CD4-positive, alpha-beta T cell treated with Interleukin-4 for 1 hour (primary cell): ENCODE data around the gene MMP24OS.

Experiments
- DNase-seq, 2 donors: peaks; one replicate each; pipeline ENCODE4 v3.0.0-alpha.2; 2020 to 2022

MMP24OS gene

DNA sequence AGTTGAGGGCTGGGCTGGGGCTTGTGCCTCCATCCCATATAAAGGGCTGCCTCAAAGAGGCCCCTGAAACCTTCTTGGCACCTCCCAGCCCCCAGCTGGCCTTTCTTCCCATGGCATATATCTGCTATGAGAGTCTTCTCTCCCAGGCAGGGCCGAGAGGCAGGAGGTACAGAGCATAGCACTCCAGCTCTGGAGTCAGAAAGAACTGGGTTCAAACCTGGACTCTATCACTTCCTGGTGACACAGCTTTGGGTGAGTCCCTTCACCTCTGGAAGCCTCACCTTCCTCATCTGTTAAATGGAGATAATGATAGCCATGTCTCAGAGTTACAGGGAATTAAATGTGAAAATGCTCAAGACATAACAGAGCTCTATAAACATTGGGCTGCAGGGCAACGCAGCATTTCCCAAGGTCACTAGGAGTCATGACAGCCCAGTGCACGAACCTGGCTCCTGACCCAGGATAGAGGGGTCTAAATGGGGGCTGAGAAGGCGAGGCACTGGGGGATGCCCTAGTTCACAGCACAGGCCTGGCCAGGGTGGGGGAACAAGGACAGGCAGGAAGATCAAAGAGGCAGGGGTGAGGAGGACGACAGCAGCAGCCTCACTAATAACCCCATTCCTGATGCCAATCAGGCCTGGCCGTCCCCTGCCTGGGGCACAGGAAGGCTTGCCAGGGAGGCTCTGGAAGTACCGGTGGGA is 12.4 kb upstream of the MMP24OS start:
- DNase-seq, result no peak

DNA sequence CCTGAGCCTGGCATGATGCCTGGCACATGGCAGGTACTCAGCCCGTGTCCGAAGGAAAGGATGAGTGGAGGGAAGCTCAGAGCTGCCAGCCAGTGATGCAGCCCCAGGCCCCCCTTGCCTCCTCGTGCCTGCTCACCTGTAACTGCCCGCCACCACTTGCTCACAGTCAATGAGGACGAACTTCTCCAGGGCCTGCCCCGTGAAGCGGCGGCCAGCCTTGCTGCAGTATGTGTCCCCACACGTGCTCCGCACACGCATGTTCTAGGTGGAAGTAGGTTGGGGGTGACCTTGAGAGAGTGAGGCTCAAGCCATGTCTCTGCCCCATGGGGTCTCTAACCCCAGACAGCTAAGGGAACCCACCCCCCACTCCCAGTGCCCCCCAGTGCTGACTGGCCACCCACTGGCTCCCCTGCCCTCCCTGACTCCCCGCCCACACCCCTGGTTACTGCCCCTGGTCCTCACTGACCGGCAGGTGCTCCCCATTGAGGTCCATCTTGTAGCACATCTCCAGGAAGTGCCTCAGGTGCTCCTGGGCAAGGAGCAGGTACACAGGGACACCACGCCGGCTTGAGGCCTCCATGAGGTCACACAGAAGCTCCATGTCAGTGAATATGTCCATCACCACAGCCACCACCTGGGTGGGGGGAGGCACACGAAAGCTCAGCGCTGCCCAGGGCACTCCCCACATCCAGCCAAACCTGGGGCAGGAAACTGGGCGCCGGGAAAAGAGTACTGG is 10.6 kb upstream of the MMP24OS start:
- no peak for DNase-seq

DNA sequence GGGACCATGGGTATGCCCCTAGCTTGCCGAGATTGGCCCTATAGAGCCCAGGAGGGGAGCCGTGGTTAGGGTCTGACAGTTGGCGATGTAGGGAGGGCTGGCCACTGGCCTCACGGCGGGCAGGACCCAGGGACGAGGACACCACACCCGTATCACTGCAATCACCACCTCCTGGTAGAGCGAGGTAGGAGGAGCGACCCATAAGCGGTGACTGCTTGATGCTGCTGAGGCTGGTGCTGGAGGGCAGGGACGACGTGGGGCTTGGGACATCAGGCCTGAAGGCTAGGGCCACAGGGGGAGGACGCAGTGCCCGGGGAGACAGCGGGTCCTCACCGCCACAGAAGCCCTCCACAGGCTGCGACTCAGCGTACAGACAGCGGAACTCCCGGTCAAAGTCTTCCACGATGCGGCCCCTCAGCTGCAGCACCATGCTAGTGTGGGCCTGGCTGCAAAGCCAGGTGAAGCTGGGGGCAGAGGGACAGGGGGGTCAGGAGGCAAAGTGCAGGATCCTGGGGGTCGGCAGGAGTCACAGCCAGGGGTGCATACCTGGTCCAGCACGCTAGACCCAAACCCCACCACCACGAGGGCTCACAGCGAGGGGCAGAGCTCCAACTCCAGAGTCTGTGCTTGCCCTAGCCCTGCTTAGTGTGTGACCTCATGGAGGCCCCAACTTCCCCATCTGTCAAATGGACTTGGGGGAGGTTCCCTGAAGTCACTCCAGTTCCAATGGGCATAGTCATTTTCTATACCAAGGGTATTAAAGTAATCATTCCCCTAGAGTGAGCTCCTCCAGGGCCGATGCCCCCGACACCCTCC is 9.8 kb upstream of the MMP24OS start:
- DNase-seq, result no peak

DNA sequence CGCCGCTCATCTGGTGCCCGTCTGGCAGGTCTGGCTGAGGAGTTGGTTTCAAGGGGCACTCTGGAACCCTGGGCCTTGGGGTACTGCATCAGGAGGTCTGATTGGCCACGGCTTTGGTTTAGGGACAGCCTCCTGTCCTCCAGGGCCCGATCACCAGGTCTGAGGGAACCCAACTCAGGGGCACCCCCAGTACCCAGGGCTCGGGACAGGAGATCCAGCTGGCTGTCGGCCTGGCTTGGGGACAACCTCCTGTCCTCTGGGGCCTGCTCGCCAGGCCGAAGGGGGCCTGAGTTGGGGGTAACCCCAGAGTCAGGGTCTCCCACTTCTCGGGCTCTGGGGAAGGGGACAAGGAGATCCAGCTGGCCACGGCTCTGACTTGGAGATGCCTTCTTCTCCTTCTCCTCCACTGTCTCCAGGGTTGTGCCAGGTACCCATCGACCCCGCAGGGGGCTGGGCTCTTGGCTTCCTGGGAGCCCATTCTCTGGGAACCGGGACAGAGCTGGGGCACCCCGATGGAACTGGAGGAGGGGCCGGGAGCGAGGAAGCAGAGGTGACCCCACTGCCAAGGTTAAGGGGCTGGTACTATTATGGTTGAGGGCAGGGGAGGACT is 9.1 kb upstream of the MMP24OS start:
- no peak for DNase-seq

DNA sequence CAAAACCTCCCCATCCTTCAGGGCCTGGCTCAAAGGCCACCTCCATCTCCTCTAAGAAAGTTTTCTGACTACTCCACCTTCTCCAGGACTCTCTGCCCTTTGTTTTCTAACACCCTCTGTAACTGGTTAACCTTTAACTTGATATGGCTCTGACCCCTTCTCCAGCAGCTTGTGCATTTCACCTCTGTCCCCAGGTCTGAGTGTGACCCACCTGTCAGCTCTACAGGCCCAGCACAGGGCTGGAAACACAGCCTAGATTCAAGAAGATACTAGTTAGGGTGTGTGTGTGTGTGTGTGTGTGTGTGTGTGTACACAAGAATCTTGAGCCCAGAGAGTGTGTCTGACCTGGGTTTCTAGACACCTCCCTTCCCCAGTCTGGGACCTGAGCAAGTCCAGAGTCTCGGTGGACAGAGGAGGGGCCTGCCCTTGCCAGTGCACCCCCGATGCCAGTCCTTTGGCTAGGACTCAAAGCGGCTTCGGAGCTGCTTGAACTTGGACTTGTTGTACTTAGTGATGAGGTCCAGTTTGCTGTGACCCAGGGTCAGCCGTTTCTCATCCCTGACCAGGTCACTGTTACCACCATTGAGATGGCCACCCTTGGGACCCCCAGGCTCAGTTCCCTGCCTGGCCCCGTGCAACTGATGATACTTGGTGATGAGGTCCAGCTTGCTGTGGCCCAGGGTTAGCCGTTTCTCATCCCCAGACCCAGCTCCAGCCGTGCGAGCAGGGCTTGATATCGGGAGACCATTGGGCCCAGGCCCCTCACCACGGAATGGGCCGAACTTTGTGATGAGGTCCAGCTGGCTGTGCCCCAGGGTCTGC is 8.4 kb upstream of the MMP24OS start:
- DNase-seq, result no peak

DNA sequence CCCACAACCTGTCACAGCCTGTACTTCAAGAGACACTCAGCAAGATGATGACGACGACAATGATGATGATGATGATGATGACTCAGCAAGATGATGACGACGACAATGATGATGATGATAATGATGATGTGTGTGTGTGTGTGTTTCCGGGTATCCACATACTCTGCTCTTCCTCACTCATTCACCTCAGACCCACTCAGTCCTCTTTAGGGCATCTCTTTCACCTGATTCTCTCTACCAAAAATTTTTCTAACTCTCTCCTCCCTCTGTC is 7.8 kb upstream of the MMP24OS start:
- no peak for DNase-seq

DNA sequence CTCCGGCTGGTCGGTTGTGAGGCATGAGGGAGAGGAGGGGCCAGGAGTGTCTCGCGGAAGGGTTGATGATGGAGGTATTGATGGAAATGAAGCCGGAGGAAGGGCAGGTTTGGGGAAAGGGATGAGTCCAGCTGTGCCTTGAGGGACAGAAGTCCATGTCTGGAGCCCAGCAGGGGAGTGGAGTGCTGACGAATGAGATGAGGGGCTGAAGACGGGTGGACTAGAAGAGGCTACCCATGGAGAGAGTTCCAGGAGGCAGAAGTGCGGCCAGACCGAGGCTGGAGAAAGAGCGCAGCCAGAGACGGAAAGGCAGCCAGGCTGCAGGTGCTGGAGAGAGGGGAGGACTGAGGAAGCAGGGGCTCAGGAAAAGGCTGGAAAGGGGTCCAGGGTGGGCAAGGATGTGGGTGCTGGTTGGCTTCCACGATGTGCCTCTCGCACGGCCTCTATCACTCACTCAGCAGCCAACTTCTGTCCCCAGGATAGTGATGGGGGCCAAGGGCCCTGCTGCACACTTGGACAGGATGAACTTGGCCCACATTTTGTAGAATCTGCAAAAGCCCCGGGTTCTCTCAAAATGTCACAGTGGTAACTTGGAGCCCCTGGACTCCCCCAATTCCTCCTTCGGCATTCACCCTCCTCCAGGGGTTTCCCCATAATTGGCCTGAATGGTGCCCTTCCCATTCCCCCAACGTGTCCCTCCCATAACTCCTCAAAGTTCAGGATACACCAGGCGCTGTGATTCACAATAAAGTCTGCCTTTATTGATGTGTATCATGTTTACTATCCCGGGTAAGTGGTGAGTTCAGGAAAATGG is 7.3 kb upstream of the MMP24OS start:
- no peak for DNase-seq

DNA sequence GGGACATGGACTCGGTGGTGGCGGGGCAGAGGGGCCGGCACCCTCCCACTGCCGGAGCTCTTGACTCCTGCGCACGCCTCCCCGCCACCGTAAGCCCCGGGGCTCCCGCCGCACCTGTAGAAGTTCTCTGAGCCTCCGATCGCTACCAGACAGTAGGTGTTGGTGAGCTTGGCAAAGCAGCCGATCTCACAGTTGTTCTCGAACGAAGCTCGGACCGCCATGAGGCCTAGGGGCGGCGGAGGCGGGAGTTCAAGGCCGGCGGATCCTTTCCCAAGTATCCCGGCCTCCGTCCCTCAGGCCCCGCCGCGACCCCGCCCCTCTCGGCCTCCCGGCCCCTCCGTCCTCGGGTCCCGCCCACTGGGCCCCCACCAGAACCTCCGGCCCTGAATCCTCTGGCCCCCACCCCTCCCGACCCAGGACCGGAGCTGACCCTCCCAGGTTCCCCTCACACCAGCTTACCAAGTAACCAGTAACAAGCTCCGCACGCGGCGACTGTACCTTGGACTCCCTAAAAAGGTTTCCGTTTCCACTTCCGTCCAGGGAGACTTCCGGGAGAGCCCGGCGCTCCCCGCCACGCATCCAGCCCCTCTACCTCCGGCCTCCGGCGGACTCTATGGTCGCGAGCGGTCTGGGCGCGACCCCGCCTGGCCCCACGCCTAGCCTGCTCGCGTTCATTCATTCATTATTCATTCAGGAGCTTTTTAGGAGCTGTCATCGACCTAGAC is 6.5 kb upstream of the MMP24OS start, which contains the start of gene EIF6:
Gene EIF6, minus strand, starts transcription at position 506 of the 725 bp plus-strand sequence. Its CDS starts 285 bp downstream, at position 221.
- peak; percentile 81 to 83 for DNase-seq

DNA sequence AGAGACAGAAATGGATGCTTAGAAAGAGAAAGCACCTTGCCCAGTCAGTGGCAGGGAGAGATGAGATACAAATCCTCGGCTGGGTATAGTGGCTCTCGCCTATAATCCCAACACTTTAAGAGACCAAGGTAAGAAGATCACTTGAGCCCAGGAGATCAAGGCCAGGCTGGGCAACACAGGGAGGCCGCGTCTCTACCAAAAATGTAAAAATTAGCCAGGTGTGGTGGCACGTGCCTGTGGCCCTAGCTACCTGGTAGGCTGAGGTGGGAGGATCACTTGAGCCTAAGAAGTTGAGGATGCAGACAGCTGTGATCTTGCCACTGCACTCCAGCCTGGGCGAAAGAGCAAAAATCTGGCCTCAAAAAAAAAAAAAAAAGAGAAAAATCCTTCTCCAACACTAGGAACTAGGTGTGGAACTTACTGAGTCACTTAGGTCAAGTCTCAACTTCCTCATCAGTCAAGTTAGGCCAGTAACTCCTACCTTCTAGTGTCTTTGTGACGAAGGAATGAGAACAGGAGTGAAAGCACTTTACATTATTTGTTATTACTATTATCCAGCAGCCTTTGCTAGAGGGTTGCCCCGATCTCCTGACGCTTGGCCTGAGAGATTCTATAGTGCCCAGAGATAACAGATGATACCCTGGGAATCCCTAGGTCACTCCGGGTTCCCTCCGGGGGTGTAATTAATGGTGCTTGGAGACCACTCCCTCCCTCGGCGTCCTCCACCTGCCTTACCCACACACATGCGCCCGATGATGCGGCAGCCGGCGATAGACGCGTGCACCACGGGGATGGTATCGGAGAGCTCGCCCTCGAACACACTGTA is 5.7 kb upstream of the MMP24OS start:
- no peak for DNase-seq

DNA sequence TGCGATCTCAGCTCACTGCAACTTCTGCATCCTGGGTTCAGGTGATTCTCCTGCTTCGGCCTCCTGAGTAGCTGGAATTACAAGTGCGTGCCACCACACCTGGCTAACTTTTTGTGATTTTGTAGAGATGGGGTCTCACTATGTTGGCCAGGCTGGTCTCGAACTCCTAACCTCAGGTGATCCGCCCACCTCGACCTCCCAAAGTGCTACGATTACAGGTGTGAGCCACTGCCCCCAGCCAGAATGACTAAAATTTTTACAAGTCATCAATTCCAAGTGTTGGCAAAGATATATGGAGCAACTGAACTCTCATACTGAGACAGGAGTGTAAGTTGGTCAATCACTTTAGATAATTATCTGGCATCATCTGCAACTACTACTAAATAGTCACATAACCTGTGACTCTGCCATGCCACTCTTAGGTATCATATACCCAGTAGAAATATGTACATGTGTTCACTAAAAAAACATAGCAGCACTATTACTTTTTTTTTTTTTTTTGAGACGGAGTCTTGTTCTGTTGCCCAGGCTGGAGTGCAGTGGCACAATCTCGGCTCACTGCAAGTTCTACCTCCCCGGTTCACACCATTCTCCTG is 3.7 kb upstream of the MMP24OS start:
- DNase-seq, result no peak

DNA sequence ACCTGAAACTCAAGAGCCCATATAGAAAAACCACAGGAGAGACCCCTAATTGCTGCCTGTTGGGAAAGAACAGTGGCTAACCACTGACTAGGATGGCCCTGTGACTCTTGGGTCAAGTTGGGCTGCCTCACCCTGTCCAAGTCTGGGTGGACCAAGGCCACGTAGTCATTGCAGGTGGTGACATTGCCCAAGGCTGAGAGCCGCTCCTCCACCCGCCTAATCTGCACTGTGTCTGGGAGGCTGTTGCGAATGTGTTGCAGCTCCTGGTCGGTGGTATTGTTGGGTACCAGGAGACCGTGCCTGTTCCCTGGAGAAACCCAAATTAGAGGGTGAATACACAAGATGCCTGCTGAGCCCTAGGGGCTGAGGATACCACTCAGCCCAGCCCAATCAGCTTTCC is 2.6 kb upstream of the MMP24OS start:
- DNase-seq, result no peak

DNA sequence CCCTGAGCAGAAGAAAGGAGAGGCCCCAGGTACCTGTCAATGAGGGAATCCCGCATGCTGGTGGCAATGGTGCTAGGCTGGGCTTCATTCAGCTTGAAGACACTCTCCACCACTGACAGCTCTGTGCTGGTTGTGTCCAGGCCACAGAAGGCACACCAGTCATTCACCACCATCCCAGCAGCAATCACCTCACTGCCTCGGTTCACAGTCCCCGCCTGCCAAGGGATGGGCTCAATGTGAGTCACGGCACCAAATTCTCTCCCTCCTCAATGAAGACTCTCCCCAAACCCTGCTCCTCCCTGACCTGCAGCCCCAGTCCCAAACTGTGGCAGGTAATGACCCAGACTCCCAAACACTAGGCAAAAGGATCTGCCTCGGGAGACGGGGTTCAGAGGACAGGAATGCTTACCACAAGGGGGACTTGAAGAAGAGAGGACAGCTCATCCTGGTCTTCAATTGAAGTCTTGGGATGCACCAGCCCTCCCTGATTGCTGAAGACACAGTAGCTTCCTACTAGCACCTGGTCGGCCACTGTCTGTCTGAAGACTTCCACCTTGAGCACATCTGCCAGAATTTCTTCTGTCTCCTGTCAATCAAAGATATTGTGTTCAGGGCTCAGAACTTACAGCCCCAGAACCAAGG is 1.7 kb upstream of the MMP24OS start:
- no peak for DNase-seq

DNA sequence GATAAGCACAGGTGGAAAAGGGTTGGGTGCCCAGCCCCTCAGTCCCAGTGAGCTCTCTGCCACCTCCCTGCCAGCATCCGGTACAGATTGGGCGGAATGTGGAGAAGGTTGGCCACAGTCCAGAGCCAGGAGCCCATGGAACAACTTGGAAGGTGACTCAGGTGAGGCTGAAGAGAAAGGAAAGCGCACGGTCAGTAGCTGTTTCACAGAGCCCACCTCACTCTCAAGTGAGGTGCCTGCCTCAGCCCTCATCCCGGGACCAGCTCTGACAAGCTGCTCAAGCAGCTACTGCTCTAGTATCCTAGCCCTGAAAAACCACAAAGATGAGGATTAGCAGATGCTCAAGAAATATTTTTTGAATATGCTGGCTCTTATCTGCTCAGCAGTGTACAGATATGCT is 1.1 kb upstream of the MMP24OS start:
- DNase-seq, result no peak

DNA sequence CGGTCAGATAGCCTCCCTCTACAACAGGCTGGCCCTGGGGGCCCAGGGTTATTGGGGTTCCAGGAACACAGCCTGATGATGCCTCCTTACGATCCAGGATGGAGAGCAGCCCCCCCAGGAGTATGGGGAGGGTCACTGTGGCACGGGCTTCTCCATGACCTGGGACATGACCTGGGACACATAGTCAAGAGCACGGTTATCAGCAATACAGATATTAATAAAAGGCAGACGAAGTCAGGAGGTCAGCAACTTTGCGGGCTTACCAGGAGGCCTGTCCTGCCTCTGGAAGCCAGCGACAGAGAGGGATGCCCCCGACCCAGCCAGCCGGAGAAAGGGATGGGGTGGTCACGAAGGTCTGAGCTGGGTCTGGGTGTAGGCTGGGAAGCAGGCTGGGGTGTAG is 795 bp downstream of the MMP24OS start:
- no peak for DNase-seq

DNA sequence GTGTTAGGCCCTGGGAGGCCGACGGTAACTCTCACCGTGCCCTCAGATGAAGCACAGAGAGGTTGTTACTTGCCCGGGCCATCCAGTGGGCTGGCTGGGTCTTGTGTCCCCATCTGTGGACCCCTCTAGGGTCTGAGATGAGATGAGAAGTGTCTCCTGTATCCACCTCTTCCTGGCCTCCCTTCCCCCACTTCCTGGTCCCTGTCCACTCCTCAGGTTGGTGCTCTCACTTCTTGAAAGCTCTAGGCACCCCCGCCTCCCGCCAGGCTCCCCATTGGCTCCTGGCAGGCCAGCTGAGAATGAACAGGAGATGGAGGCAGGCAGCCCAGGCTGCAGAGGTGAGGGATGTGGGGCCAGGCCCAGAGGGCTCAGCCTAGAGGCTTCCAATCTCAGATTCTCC is 1.5 kb downstream of the MMP24OS start:
- DNase-seq, result no peak

DNA sequence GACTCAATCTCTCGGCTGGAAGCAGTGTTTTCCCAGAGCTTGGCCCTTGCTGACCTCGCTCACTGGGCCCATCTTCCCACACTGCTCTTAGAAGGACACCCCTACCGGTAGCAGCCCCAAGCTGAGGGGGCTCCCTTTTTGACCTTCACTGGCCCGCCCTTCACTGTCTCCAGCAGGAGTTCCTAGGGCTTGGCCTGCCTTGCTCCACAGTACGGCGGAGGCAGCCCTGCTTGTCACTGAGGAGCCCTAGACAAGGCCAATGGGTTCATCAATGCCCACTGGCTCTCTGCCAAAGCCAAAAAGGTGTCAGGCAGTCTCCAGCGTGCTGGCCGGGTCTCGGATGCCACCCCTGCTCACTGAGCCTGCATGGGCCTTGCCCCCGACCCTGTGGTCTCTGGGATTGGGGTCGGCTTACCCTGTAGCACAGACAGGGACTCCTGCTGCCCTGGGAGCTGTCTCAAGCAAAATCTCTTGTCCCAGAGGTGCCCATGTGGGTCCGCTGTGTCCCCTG is 2.1 kb downstream of the MMP24OS start:
- DNase-seq, result no peak

DNA sequence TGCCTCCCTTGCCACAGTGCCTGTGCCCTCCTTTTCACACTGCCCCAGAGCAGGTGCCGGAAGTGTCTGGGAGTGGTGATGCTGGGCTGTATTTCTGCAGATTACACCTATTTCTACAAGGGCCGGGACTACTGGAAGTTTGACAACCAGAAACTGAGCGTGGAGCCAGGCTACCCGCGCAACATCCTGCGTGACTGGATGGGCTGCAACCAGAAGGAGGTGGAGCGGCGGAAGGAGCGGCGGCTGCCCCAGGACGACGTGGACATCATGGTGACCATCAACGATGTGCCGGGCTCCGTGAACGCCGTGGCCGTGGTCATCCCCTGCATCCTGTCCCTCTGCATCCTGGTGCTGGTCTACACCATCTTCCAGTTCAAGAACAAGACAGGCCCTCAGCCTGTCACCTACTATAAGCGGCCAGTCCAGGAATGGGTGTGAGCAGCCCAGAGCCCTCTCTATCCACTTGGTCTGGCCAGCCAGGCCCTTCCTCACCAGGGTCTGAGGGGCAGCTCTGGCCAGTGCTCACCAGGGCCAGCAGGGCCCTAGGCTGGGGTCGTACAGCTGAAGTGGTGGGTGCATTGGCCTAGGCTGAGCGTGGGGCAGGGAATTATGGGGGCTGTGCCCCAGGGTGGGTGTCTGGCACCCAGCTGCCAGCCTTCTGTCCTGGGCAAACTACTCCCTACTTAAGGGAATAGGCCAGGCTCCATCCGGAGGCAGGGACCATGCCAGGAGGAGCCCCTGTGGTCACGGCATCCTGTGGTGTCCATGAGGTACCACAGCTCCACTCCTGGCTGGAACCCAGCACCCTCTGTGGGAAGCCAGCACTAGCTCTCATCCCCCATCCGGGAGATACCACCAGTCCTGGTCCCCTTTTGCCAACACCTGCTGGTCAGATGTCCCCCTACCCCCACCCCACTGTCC is 3.5 kb downstream of the MMP24OS start:
- DNase-seq, result no peak
